ENCODE measurements around the gene PPIP5K1. TPM values are rescaled to one million over a fixed set of nuclear protein-coding genes. Genes with fewer than 3 reads are reported as not detected.

The PPIP5K1 gene
- total RNA-seq, 2 experiments from 2014 or later: 67.5 to 89.8 TPM

- BruUV-seq (replicated peaks): no TSS peak
- Histone ChIP-seq H3K9me3 (ENCODE audit: low read length) (no peaks in the 10 kb centered on the region), H3K79me2 (ENCODE audit: insufficient read depth, low read depth, low read length) (no peaks in the 10 kb centered on the region), H4K20me1 (ENCODE audit: insufficient read depth, low read length) (no peaks in the 10 kb centered on the region), H2AFZ (ENCODE audit: low read length) (no peak overlapping the region), H3K4me1 (ENCODE audit: insufficient read depth, low read length, poor library complexity, severe bottlenecking) (peaks cover 13% of the 10 kb centered on the region), H3K4me2 (ENCODE audit: low read length) (no peak overlapping the region), H3K36me3 (ENCODE audit: insufficient read depth, low read length) (peaks cover 1% of the 10 kb centered on the region; the same call in 1 of the 2 replicates), H3K4me3 (ENCODE audit: low read depth, low read length, poor library complexity, severe bottlenecking) (no peak overlapping the region), H3K27ac (ENCODE audit: low read depth, low read length, poor library complexity, severe bottlenecking) (no peak overlapping the region), H3K9me2 (ENCODE audit: insufficient read depth, low read length) (no peaks in the 10 kb centered on the region)
- ChIA-PET CTCF (ENCODE audit: unreplicated experiment) (no interaction called here), POLR2A (no interaction called here)
- TF ChIP-seq EZH2phosphoT487 (IDR thresholded peaks at IDR 0.05; ENCODE audit: borderline replicate concordance, low read depth, low read length) (no peak), CTCF (conservative IDR thresholded peaks at IDR 0.05; ENCODE audit: low read length) (no peak)
- intact Hi-C loops (cut with micrococcal nuclease; ENCODE audit: unreplicated experiment): no loop called here
- no peak for DNase-seq (ENCODE audit: low spot score)
Measured at GRCh38 chr15:43528542-43529007, 61.4 kb downstream of the PPIP5K1 start.

- intact Hi-C loops (cut with micrococcal nuclease; ENCODE audit: unreplicated experiment): no loop called here
- ChIA-PET CTCF (ENCODE audit: unreplicated experiment) (no interaction called here), POLR2A (interaction anchor here (0.6 kb wide), 1 partner anchor 297 kb away, joined by 5 read pairs; the partner anchor contains the start of gene MFAP1)
Measured at GRCh38 chr15:43527802-43528541, 62.0 kb downstream of the PPIP5K1 start.

More at GRCh38 chr15:43527802-43528541, 62.0 kb downstream of the PPIP5K1 start:
- no peaks in the 10 kb centered on the region for H3K9me3 ChIP-seq (ENCODE audit: low read length)
- BruUV-seq (replicated peaks): no TSS peak
- no peak overlapping the region for H2AFZ ChIP-seq (ENCODE audit: low read length)
- no peaks in the 10 kb centered on the region for H4K20me1 ChIP-seq (ENCODE audit: insufficient read depth, low read length)
- peaks cover 13% of the 10 kb centered on the region for H3K4me1 ChIP-seq (ENCODE audit: insufficient read depth, low read length, poor library complexity, severe bottlenecking)
- DNase-seq (ENCODE audit: low spot score): no peak
- no peak for TF ChIP-seq EZH2phosphoT487 (IDR thresholded peaks at IDR 0.05; ENCODE audit: borderline replicate concordance, low read depth, low read length)
- TF ChIP-seq CTCF (conservative IDR thresholded peaks at IDR 0.05; ENCODE audit: low read length): no peak
- no peak overlapping the region for H3K27ac ChIP-seq (ENCODE audit: low read depth, low read length, poor library complexity, severe bottlenecking)
- H3K4me3 ChIP-seq (ENCODE audit: low read depth, low read length, poor library complexity, severe bottlenecking): no peak overlapping the region
- H3K79me2 ChIP-seq (ENCODE audit: insufficient read depth, low read depth, low read length): no peaks in the 10 kb centered on the region
- H3K4me2 ChIP-seq (ENCODE audit: low read length): no peak overlapping the region
- H3K36me3 ChIP-seq (ENCODE audit: insufficient read depth, low read length): peaks cover 5% of the 10 kb centered on the region; the same call in 1 of the 2 replicates
- H3K9me2 ChIP-seq (ENCODE audit: insufficient read depth, low read length): no peaks in the 10 kb centered on the region
